Measurements from ENCODE around the gene LSM10. TPM values are rescaled to one million over a fixed set of nuclear protein-coding genes. Genes with fewer than 3 reads are reported as not detected.

Gene LSM10
- 42.2 and 47.5 TPM in 2 replicates for total RNA-seq (2021)
- long read RNA-seq, transcript LSM10-201 (2 exons, 850 nt), result major isoform, 45 of 53 reads
- long read RNA-seq, transcript LSM10-202 (4 exons, 1,006 nt), result minor isoform, 5 of 53 reads
- long read RNA-seq, partial matches to known transcripts, result 0 of 53 reads
- long read RNA-seq, other reads (novel, unspliced or antisense), result 3 of 53 reads

DNA sequence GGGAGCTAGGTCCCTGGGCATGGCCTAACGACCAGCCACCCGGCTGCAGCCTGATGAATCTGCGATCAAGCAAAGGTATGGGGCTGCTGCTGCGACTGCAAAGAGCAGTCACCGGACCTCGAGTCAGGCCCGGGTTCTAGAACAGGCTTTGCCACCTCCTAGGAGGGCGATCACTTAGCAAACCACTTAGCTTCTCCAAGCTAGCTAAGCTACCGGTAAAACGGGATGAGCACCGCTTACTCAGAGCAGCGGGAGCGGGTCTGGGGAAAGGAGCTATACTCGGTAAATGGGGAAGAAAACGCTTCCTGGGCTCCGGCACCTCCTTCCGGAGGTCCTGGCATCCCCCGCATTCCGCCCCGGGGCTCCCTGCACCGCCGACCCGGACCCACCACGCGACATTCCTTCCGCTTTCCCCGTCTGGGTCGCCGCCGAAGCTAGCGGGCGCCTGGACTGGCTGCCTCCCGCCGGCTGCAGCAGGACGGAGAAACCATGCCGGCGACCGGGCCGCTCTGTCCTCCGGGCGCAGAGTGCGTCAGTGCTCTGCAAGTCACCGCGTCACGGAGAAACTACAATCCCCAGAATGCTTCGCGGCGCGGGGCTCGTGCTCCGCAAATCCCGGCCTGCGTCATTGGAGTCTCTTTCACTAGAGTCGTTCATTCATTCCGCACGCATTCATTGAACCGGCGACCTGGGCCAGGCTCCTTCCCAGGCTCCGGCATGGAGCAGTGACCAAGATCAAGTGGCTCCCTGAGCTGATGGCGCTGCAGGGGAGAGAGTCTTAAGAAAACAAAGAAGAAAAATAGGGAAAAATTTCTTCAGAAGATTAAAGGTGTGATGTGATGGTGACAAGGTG, at the start of gene LSM10:
Gene LSM10, minus strand, starts transcription at position 531 of the 853 bp plus-strand sequence. CDS start 3,779 bp downstream, outside the sequence.
- Histone ChIP-seq H3K18ac (ENCODE audit: insufficient read length, low read depth, low read length) (peak within 1 kb of the TSS; percentile 41), H2AFZ (ENCODE audit: low read length) (no peak within 1 kb of the TSS), H2BK12ac (ENCODE audit: insufficient read length, low read depth, low read length) (no peak within 1 kb of the TSS), H3K23ac (ENCODE audit: insufficient read length, low read depth, low read length) (no peak within 1 kb of the TSS), H3K9me3 (ENCODE audit: control insufficient read depth, low read depth, low read length) (no peaks in the 10 kb centered on the region), H3K4me1 (ENCODE audit: insufficient read depth, low read length) (no peaks in the 10 kb centered on the region), H2BK5ac (ENCODE audit: insufficient read length, low read length) (no peak within 1 kb of the TSS), H3K79me1 (ENCODE audit: insufficient read depth, low read depth, low read length, poor library complexity, severe bottlenecking) (peaks cover 4% of the 10 kb centered on the region), H3K56ac (ENCODE audit: insufficient read length, low read depth, low read length) (no peak within 1 kb of the TSS), H4K20me1 (ENCODE audit: control insufficient read depth, insufficient read depth, insufficient read length) (no peaks in the 10 kb centered on the region), H3K4me2 (ENCODE audit: insufficient read depth, insufficient read length, low read length) (peak within 1 kb of the TSS; percentile 77), H2AK5ac (ENCODE audit: insufficient read length, low read length) (no peak within 1 kb of the TSS), H3T11ph (ENCODE audit: low read length) (no peak within 1 kb of the TSS), H2BK120ac (ENCODE audit: low read depth, low read length, poor library complexity, severe bottlenecking) (no peak within 1 kb of the TSS), H4K8ac (replicated peaks; ENCODE audit: insufficient read length, low read depth, low read length) (no peak within 1 kb of the TSS), H3K14ac (ENCODE audit: insufficient read depth, low read length) (peak within 1 kb of the TSS; percentile 90), H2BK20ac (ENCODE audit: low read depth, low read length, poor library complexity, severe bottlenecking) (no peak within 1 kb of the TSS), H2BK15ac (ENCODE audit: low read depth, low read length) (no peak within 1 kb of the TSS), H3K4ac (ENCODE audit: low read depth, low read length) (no peak within 1 kb of the TSS; the same call in 1 of the 2 replicates), H3K27ac (ENCODE audit: insufficient read length, low read depth, low read length) (peak within 1 kb of the TSS; percentile 4), H4K5ac (ENCODE audit: insufficient read length, low read depth, low read length) (no peak within 1 kb of the TSS), H4K91ac (ENCODE audit: insufficient read length, low read depth, low read length) (no peak within 1 kb of the TSS), H3K9ac (ENCODE audit: extremely low read depth, insufficient read length, low read length) (peak within 1 kb of the TSS; percentile 92), H3K23me2 (ENCODE audit: insufficient read length, low read depth, low read length, poor library complexity, severe bottlenecking) (peaks cover 17% of the 10 kb centered on the region), H3K27me3 (ENCODE audit: insufficient read depth, low read length) (no peaks in the 10 kb centered on the region), H3K79me2 (ENCODE audit: insufficient read depth, low read length) (no peaks in the 10 kb centered on the region)
- Mint-ChIP-seq H3K36me3 (ENCODE audit: insufficient read depth in 1 of 3, low read depth in 3 of 3) (peaks cover 8 to 19% (median 13%) of the 10 kb centered on the region in 3 experiments; a peak in 6 of 7 replicates), H3K4me3 (peak within 1 kb of the TSS; percentile 91 to 96), H3K9me3 (no peaks in the 10 kb centered on the region; a peak in 1 of 5 replicates), H3K4me1 (peaks cover 28% of the 10 kb centered on the region in 2 experiments), H3K27ac (peak within 1 kb of the TSS; percentile 96 to 98 (median 97)), H3K27me3 (ENCODE audit: low read depth) (no peaks in the 10 kb centered on the region)
- TF ChIP-seq, protein P1, sequence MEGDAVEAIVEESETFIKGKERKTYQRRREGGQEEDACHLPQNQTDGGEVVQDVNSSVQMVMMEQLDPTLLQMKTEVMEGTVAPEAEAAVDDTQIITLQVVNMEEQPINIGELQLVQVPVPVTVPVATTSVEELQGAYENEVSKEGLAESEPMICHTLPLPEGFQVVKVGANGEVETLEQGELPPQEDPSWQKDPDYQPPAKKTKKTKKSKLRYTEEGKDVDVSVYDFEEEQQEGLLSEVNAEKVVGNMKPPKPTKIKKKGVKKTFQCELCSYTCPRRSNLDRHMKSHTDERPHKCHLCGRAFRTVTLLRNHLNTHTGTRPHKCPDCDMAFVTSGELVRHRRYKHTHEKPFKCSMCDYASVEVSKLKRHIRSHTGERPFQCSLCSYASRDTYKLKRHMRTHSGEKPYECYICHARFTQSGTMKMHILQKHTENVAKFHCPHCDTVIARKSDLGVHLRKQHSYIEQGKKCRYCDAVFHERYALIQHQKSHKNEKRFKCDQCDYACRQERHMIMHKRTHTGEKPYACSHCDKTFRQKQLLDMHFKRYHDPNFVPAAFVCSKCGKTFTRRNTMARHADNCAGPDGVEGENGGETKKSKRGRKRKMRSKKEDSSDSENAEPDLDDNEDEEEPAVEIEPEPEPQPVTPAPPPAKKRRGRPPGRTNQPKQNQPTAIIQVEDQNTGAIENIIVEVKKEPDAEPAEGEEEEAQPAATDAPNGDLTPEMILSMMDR (conservative IDR thresholded peaks at IDR 0.05), result no peak
- DNase-seq, result peak; percentile 95
- no CpG with 5 or more reads among the region's 60 CpGs for WGBS (ENCODE audit: extremely low coverage, insufficient read length, low lambda C conversion rate)
